GM12878 (cell line): ENCODE results near the gene TCERG1L.

Experiments used
- CEBPB ChIP-seq, 2 experiments: fragments of 150-350 bp in 1 of 2; IDR thresholded peaks; 2 replicates each; pipeline ENCODE4 v1.6.1; 2012 to 2014; ENCODE audit warnings: low read depth in 2 of 2, low read length in 2 of 2, borderline replicate concordance in 1 of 2, inconsistent platforms in 1 of 2
- CHD1 ChIP-seq: IDR thresholded peaks from 2 replicates; pipeline ENCODE4 v1.6.1; 2012; ENCODE audit warnings: low read depth, low read length, improper control_type of control experiment
- CHD2 ChIP-seq: IDR thresholded peaks from 2 replicates; pipeline ENCODE4 v1.6.1; 2011; ENCODE audit warnings: low read depth, low read length, improper control_type of control experiment, borderline replicate concordance
- MEF2A ChIP-seq: IDR thresholded peaks from 2 replicates; pipeline ENCODE4 v1.6.1; 2011; ENCODE audit warnings: low read depth, mild to moderate bottlenecking, low read length, moderate library complexity; ENCODE audit not compliant: insufficient read depth
- RAD21 ChIP-seq: IDR thresholded peaks from 2 replicates; pipeline ENCODE4 v1.6.1; 2011; ENCODE audit warnings: mild to moderate bottlenecking, low read depth, low read length, moderate library complexity; ENCODE audit not compliant: insufficient read depth
- RELA ChIP-seq: fragments of 450-650 bp; IDR thresholded peaks from 2 replicates; pipeline ENCODE4 v1.8.0; 2014; ENCODE audit warnings: borderline replicate concordance; ENCODE audit not compliant: partially characterized antibody
- RUNX3 ChIP-seq: IDR thresholded peaks from 2 replicates; pipeline ENCODE4 v1.6.1; 2012; ENCODE audit warnings: low read length, inconsistent platforms
- ZSCAN29 ChIP-seq: fragments of 450-650 bp; IDR thresholded peaks from 2 replicates; pipeline ENCODE4 v1.6.1; 2017; ENCODE audit warnings: mild to moderate bottlenecking, moderate library complexity
- TF ChIP-seq, protein P1 (sequence below), 3 experiments: IDR thresholded peaks in 2 of 3; conservative IDR thresholded peaks in 1 of 3; 2 replicates each; pipeline ENCODE4 v1.5.1; 2011; ENCODE audit warnings: low read depth in 3 of 3, low read length in 3 of 3, mild to moderate bottlenecking in 3 of 3, control low read depth in 2 of 3, moderate library complexity in 2 of 3, inconsistent platforms in 1 of 3, mixed read lengths in 1 of 3; ENCODE audit not compliant: control insufficient read depth in 2 of 3, insufficient read depth in 1 of 3; ENCODE audit errors: extremely low read depth in 1 of 3

DNA sequence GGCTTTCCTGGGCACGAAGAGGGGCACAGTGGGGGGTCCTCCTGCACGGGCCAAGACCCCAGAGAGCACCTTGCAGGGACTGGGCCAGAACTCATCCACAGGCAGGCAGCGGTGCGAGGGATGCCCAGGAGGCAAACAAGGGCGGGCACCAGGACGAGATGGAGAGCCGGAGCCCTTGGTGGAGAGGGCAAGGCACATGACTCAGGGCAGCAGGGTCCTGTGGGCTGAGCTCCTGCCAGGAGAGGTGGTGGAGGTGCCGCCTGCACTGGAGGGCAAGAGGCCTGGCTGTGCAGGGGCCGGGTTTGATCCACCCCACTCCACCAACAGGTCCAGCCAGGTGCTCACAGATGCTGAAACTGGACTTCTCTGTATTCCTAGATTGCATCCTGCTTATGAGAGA lies 170.9 kb downstream of the TCERG1L start:
- TF ChIP-seq, protein P1, sequence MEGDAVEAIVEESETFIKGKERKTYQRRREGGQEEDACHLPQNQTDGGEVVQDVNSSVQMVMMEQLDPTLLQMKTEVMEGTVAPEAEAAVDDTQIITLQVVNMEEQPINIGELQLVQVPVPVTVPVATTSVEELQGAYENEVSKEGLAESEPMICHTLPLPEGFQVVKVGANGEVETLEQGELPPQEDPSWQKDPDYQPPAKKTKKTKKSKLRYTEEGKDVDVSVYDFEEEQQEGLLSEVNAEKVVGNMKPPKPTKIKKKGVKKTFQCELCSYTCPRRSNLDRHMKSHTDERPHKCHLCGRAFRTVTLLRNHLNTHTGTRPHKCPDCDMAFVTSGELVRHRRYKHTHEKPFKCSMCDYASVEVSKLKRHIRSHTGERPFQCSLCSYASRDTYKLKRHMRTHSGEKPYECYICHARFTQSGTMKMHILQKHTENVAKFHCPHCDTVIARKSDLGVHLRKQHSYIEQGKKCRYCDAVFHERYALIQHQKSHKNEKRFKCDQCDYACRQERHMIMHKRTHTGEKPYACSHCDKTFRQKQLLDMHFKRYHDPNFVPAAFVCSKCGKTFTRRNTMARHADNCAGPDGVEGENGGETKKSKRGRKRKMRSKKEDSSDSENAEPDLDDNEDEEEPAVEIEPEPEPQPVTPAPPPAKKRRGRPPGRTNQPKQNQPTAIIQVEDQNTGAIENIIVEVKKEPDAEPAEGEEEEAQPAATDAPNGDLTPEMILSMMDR (IDR thresholded peaks at IDR 0.05 in 2 of 3, conservative IDR thresholded peaks at IDR 0.05 in 1 of 3; ENCODE audit: control insufficient read depth in 2 of 3, extremely low read depth in 1 of 3, insufficient read depth in 1 of 3, low read depth in 3 of 3, low read length in 3 of 3) = no peak
- TF ChIP-seq CEBPB (IDR thresholded peaks at IDR 0.05; ENCODE audit: borderline replicate concordance in 1 of 2, low read depth in 2 of 2, low read length in 2 of 2) = no peak
- no peak for TF ChIP-seq ZSCAN29
- TF ChIP-seq RELA = no peak
- no peak for TF ChIP-seq MEF2A
- no peak for TF ChIP-seq CHD1
- TF ChIP-seq RAD21 = no peak
- no peak for TF ChIP-seq CHD2
- no peak for TF ChIP-seq RUNX3
